HG03025 (cell line): ENCODE results near the gene LMAN2.
A peak's percentile ranks its signal among the peaks of the same experiment; 100 is the strongest.

Source experiments
- ATAC-seq: cut with Tn5 transposase; IDR thresholded peaks from one replicate; pipeline ENCODE4 v1.9.1; 2021; ENCODE audit warnings: mild to moderate bottlenecking, moderate library complexity; ENCODE audit not compliant: unreplicated experiment, low FRiP score

LMAN2 gene

DNA sequence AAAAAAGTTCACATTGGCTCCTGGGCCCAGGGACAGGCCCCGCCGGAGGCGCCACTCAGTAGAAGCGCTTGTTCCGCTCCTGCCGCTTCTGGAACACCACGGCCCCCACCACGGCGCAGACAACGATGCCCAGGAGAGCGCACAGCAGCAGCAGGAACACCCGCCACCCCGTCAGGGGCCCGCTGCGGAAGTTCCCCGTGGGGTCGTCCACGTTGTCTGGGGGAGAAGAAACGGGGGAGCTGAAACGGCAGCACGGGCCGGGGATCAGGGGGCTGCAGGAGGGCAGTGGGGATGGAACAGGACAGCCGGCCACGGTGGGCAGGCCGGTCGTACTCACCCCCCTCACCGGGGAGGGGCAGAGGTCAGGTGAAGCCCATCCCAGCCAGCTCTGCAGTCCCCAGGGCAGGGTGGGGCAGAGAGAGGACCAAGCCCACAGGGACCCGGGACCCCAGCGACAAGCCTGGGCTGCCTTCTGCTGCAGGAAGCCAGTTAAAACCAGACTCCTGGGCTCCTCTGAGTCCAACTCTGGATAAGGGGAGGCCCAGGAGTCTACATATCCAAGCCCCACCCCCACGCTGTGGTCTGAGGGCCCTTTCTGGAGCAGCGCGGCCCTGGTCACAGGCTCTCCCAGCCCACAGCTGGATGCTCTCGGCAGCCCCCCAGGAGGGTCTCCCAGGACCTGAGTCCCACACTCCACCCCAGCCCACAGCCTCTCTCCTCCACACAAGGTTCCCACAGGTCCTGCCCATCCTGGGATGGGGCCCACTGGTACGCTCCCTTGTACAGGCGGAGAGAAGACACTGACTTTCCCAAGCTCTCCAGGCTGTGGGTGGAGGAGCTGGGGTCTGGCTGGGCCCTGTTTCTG is 19.2 kb downstream of the LMAN2 start:
- no peak for ATAC-seq

DNA sequence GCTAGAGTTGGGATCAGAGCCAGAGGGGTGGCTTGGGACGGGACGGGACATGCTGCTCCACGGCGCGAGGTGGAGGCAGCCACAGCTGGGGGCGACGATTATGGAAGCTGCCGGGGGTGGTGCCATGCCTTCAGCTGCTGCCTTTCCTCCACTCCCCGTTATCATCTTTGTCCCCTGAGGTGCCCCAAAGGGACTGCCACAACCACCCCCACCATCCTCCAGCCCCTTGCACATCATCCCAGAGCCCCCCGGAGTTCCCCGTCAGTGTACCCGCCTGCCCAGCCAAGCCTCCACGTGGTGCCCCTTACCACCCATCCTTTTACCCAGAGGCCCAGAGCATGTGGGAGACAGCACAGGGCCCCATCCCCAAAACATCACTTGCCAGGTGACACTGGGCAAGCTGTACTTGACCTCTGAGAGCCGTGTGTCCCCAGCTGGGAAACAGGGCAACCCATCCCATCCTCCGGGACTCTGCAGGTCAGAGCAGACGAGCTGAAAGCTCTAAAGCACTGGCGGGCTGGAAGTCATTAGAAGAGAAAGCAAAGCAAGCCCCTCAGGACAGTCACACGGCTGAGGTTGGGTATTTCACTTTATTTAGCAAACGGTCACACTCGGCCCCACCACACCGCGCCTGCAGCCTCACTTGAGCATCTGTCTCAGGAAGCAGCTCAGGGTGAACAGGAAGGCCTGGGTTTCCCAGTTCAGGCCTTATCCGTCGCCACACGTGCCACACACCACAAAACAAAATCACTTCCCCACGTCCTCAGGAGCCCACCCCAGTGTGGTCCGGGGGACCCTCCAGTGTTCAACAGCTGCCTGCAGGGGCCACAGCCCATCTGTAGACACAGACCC is 20.3 kb downstream of the LMAN2 start:
- ATAC-seq = no peak

DNA sequence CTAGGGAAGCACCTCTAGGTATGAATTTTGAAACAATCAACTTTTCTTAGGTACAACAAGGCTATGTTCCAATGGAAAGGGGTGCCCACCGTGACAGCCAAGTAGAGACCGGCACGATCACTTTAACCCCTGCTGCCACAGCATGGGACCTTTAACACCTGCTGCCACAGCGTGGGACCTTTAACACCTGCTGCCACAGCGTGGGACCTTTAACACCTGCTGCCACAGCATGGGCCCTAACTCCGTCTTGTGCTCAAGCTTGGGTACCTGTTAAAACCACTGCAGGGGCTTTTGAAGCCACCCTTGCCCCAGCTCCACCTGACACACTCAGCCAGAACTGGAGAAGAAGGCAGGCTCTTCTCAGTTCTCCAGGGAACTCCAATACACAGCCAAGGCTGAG is 21.6 kb downstream of the LMAN2 start:
- ATAC-seq = no peak

- no peak for ATAC-seq
Measured at GRCh38 chr5:177328545-177329231, 22.8 kb downstream of the LMAN2 start.

DNA sequence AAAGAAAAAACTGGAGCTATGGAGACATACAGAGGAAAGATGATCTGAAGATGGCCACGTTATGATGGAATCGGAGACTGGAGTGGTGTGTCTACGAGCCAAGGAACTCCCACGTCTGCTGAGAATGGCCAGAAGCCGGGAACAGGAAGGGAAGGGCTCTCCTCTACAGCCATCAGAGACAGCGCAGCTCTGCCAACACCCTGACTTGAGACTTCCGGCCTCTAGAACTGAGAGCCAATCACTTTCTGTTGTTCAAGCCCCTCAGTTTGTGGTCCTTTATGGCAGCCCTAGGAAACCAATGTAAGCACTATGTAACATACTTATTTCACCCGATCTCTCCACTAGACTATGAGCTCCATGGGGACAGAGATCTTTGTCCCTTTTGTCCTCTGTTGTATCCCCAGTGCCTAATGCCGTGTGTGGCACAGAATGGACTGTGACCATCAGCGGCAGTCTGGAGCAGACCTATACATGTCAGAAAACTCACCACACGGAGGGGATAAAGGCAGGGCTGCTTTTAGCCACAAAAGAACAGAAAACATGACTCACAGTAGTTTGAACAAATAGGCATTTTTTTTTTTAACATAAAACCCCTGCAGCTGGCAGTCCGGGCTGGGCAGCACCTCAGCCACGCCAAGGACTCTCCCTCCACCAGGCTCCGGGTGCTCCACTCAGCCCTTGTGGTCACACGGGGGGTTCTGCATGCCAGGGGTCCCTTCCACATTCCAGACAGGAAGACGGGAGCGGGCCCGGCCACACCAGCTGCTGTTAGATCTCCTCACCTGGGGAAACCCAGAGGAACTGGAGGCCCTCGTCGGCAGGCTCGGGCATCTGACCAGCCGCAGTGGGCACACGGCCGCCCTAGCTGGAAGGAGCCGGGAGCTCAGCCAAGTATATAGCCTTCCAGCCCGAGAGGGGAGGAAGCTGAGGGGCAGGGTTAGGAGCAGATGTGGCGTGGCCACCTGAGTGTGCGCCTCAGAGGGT is 23.6 kb downstream of the LMAN2 start:
- ATAC-seq = no peak

DNA sequence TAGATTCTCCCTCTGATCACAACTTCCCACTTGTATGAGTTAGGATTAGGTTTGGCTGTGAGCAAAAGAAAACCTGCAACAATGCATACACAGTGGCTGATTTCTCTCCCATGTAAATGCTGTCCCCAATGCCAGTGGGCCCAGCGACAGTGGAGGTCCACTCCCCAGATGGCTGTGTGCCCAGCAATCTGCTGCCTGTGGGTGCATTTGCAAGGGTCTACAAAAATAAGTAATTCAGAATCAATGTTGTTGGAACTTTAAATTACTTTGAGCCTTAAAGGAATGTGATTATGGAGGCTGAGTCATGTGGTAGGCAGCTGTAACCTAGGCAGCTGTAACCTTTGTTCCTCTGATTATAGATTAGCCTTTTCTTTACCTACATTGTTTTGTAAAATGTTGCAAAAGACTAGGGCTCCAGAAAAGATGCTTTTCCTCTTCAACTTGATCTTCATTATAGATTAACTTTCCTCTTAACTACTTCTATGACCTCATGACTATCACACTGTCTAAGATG is 25.5 kb downstream of the LMAN2 start:
- ATAC-seq = no peak

GRCh38 chr5:177320879-177321278 is 30.6 kb downstream of the LMAN2 start:
- no peak for ATAC-seq

DNA sequence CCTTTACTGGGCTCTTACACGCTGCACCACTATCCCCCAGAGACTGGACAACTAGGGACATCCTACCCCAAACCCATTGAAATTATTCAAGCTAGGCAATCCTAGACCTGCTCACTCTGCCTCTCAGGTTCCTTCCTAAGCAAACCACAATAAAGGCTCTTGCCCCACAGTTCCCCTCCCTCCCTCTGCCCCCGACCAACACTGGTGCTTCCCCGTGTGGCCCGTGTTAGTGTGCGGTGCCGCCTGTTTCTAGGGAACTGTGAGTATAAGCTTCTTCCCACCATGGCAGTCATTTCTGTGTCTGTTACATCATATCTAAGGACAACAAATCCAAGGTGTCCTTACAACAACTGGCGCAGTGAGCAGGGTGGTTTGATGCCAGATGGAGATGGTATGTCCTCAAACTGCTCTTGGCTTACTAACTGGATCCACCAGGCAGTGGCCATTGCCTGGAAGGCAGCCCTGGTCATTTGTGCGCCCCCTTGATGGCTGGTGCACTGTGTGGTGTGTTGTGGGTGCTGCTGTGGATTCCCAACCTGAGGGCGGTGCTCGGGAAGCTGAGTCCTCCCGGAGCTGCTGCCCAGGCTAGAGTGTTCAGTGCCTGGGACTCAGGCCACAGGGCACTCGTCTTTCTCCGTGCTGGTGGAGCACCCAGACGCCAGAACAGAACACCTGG is 31.4 kb downstream of the LMAN2 start:
- ATAC-seq = no peak

- no peak for ATAC-seq
Measured at GRCh38 chr5:177317959-177318377, 33.5 kb downstream of the LMAN2 start.

DNA sequence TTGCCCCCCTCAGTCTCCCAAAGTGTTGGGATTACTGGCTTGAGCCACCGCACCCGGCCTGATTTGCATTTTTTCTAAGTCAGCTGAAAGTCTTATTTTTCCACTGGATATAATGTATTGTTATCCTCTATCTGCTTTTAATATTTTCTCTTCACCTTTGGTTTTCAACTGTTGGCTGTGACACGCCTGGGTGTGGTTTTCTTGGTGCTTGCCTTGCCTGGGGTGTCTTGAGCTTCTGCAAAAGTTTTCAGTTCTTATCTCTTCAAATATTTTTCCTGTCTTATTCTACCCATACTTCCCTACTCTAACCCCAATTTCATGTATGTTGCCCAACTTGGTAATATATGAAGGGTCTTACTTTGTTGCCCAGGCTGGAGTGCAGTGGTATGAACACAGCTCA is 35.5 kb downstream of the LMAN2 start:
- no peak for ATAC-seq

DNA sequence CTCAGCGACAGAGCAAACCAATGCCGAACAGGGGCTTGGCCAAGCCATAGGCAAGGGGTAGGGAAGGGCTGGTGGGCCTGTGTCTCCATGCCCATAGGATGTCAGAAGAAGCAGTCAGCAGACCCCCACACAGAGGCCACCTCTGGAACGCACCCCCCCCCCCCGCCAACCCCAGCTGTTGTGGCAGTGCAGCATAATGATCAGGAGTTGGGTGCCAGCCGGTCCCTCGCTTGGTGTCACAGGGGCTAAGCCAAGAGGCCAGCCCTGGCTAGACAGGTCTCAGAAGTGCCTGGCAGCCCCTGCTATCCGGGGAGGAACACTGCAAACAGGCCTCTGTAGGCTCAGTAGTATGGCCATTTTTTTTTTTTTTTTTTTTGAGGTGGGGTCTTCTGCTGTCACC is 36.1 kb downstream of the LMAN2 start:
- ATAC-seq = no peak

- no peak for ATAC-seq
Measured at GRCh38 chr5:177314376-177315342, 36.8 kb downstream of the LMAN2 start.

- no peak for ATAC-seq
Measured at GRCh38 chr5:177313561-177314259, 37.8 kb downstream of the LMAN2 start.

- peak; percentile 26 for ATAC-seq
Measured at GRCh38 chr5:177312649-177313181, 38.8 kb downstream of the LMAN2 start.

GRCh38 chr5:177311723-177312648 is 39.5 kb downstream of the LMAN2 start, which contains the start of gene MXD3:
TSS of gene MXD3 (minus strand) at chr5:177311898. CDS start at chr5:177311830, 68 bp downstream.
- ATAC-seq = peak; percentile 75

DNA sequence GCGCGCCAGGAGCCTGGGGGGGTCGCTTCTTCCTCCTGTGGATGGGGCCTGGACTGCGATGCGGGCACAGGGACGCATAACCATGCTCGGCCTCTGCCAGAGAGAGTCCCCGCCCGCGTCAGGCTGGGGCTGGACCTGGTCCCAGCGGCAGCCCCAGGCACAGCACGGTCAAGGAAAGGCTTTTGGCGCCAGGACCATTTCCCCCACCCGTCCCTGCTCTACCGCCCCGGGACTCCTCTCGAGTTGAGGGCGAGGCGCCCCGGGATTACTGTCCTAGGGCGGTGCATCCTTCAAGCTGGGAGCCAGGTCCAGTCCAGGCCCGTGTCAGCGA is 40.1 kb downstream of the LMAN2 start:
- no peak for ATAC-seq
